ENCODE data around the gene HHAT.

HHAT gene

GRCh38 chr1:210455840-210456603 lies 127.3 kb downstream of the HHAT start:
- TF ChIP-seq MYC (IDR thresholded peaks at IDR 0.05; ENCODE audit: low read depth, low read length) (no peak), POLR2A (IDR thresholded peaks at IDR 0.05; ENCODE audit: extremely low read depth, insufficient read length) (no peak), CTCF (IDR thresholded peaks at IDR 0.05; ENCODE audit: low read depth, low read length) (no peak), MAX (IDR thresholded peaks at IDR 0.05; ENCODE audit: low read depth, low read length) (no peak)
- no peak overlapping the region for H3K4me3 ChIP-seq (ENCODE audit: low read depth, low read length)
- no peak for DNase-seq (ENCODE audit: low read depth)

GRCh38 chr1:210456731-210457255 lies 128.1 kb downstream of the HHAT start:
- TF ChIP-seq MYC (IDR thresholded peaks at IDR 0.05; ENCODE audit: low read depth, low read length) (no peak), MAX (IDR thresholded peaks at IDR 0.05; ENCODE audit: low read depth, low read length) (no peak), POLR2A (IDR thresholded peaks at IDR 0.05; ENCODE audit: extremely low read depth, insufficient read length) (no peak), CTCF (IDR thresholded peaks at IDR 0.05; ENCODE audit: low read depth, low read length) (no peak)
- no peak overlapping the region for H3K4me3 ChIP-seq (ENCODE audit: low read depth, low read length)
- no peak for DNase-seq (ENCODE audit: low read depth)

- no peak for TF ChIP-seq MYC (IDR thresholded peaks at IDR 0.05; ENCODE audit: low read depth, low read length)
- TF ChIP-seq POLR2A (IDR thresholded peaks at IDR 0.05; ENCODE audit: extremely low read depth, insufficient read length) = no peak
- TF ChIP-seq MAX (IDR thresholded peaks at IDR 0.05; ENCODE audit: low read depth, low read length) = no peak
- no peak for DNase-seq (ENCODE audit: low read depth)
- H3K4me3 ChIP-seq (ENCODE audit: low read depth, low read length) = no peak overlapping the region
These were observed 128.9 kb downstream of the HHAT start for GRCh38 chr1:210457568-210457967.

- no peak for TF ChIP-seq MAX (IDR thresholded peaks at IDR 0.05; ENCODE audit: low read depth, low read length)
- TF ChIP-seq MYC (IDR thresholded peaks at IDR 0.05; ENCODE audit: low read depth, low read length) = no peak
- TF ChIP-seq POLR2A (IDR thresholded peaks at IDR 0.05; ENCODE audit: extremely low read depth, insufficient read length) = no peak
- no peak for TF ChIP-seq CTCF (IDR thresholded peaks at IDR 0.05; ENCODE audit: low read depth, low read length)
- no peak for DNase-seq (ENCODE audit: low read depth)
- H3K4me3 ChIP-seq (ENCODE audit: low read depth, low read length) = no peak overlapping the region
These were observed 135.9 kb downstream of the HHAT start for GRCh38 chr1:210464519-210465039.

GRCh38 chr1:210465150-210465549 lies 136.4 kb downstream of the HHAT start:
- TF ChIP-seq MAX (IDR thresholded peaks at IDR 0.05; ENCODE audit: low read depth, low read length) = no peak
- TF ChIP-seq POLR2A (IDR thresholded peaks at IDR 0.05; ENCODE audit: extremely low read depth, insufficient read length) = no peak
- no peak for TF ChIP-seq MYC (IDR thresholded peaks at IDR 0.05; ENCODE audit: low read depth, low read length)
- no peak for TF ChIP-seq CTCF (IDR thresholded peaks at IDR 0.05; ENCODE audit: low read depth, low read length)
- H3K4me3 ChIP-seq (ENCODE audit: low read depth, low read length) = no peak overlapping the region
- no peak for DNase-seq (ENCODE audit: low read depth)

- no peak for DNase-seq (ENCODE audit: low read depth)
- no peak for TF ChIP-seq MYC (IDR thresholded peaks at IDR 0.05; ENCODE audit: low read depth, low read length)
- no peak for TF ChIP-seq POLR2A (IDR thresholded peaks at IDR 0.05; ENCODE audit: extremely low read depth, insufficient read length)
- no peak for TF ChIP-seq MAX (IDR thresholded peaks at IDR 0.05; ENCODE audit: low read depth, low read length)
- no peak for TF ChIP-seq CTCF (IDR thresholded peaks at IDR 0.05; ENCODE audit: low read depth, low read length)
- H3K4me3 ChIP-seq (ENCODE audit: low read depth, low read length) = no peak overlapping the region
These were observed 138.8 kb downstream of the HHAT start for GRCh38 chr1:210467440-210468043.
